ENCODE results near the gene OPCML. TPM values are rescaled to one million over a fixed set of nuclear protein-coding genes. Genes with fewer than 3 reads are reported as not detected.
A peak's percentile ranks its signal among the peaks of the same experiment; 100 is the strongest.

The OPCML gene
- total RNA-seq, 1 experiment from 2014 or later: not detected

- DNase-seq (ENCODE audit: low read depth): no peak
These were observed 1078.9 kb downstream of the OPCML start for GRCh38 chr11:132453406-132453805.

GRCh38 chr11:132452616-132453015, 1079.7 kb downstream of the OPCML start:
- no peak for DNase-seq (ENCODE audit: low read depth)

- DNase-seq (ENCODE audit: low read depth): no peak
These were observed 1080.2 kb downstream of the OPCML start for GRCh38 chr11:132451942-132452601.

- no peak for DNase-seq (ENCODE audit: low read depth)
These were observed 1081.7 kb downstream of the OPCML start for GRCh38 chr11:132450631-132451030.

- DNase-seq (ENCODE audit: low read depth): peak; percentile 37
These were observed 1083.8 kb downstream of the OPCML start for GRCh38 chr11:132448334-132448995.

GRCh38 chr11:132447761-132448160, 1084.5 kb downstream of the OPCML start:
- DNase-seq (ENCODE audit: low read depth): no peak

GRCh38 chr11:132445859-132446291, 1086.4 kb downstream of the OPCML start:
- no peak for DNase-seq (ENCODE audit: low read depth)

- DNase-seq (ENCODE audit: low read depth): no peak
These were observed 1087.4 kb downstream of the OPCML start for GRCh38 chr11:132444911-132445310.

GRCh38 chr11:132439711-132440255, 1092.5 kb downstream of the OPCML start:
- no peak for DNase-seq (ENCODE audit: low read depth)

GRCh38 chr11:132438418-132438817, 1093.9 kb downstream of the OPCML start:
- no peak for DNase-seq (ENCODE audit: low read depth)

GRCh38 chr11:132430429-132431062, 1101.8 kb downstream of the OPCML start:
- DNase-seq (ENCODE audit: low read depth): no peak

GRCh38 chr11:132429685-132430084, 1102.6 kb downstream of the OPCML start:
- DNase-seq (ENCODE audit: low read depth): no peak

GRCh38 chr11:132427611-132428010, 1104.7 kb downstream of the OPCML start:
- DNase-seq (ENCODE audit: low read depth): peak; percentile 6

- no peak for DNase-seq (ENCODE audit: low read depth)
These were observed 1107.9 kb downstream of the OPCML start for GRCh38 chr11:132424433-132424832.

GRCh38 chr11:132423266-132423665, 1109.0 kb downstream of the OPCML start:
- peak; percentile 1 for DNase-seq (ENCODE audit: low read depth)

- no peak for DNase-seq (ENCODE audit: low read depth)
These were observed 1109.6 kb downstream of the OPCML start for GRCh38 chr11:132422722-132423121.

GRCh38 chr11:132421555-132421954, 1110.7 kb downstream of the OPCML start:
- no peak for DNase-seq (ENCODE audit: low read depth)

- DNase-seq (ENCODE audit: low read depth): no peak
These were observed 1117.8 kb downstream of the OPCML start for GRCh38 chr11:132414451-132414850.

GRCh38 chr11:132410383-132410782, 1121.9 kb downstream of the OPCML start:
- DNase-seq (ENCODE audit: low read depth): no peak

- no peak for DNase-seq (ENCODE audit: low read depth)
These were observed 1122.5 kb downstream of the OPCML start for GRCh38 chr11:132409573-132410355.

GRCh38 chr11:132408877-132409276, 1123.4 kb downstream of the OPCML start:
- DNase-seq (ENCODE audit: low read depth): no peak

GRCh38 chr11:132405728-132406127, 1126.6 kb downstream of the OPCML start:
- DNase-seq (ENCODE audit: low read depth): peak; percentile 5

Measured in LHCN-M2 (cell line).